ENCODE data around the gene YWHAH.

GRCh38 chr22:31906086-31906485 lies 38.2 kb upstream of the YWHAH start:
- no peak for TF ChIP-seq POLR2A (IDR thresholded peaks at IDR 0.05)
- no peak for TF ChIP-seq CTCF (IDR thresholded peaks at IDR 0.05)
- no peak for TF ChIP-seq POLR2AphosphoS5 (IDR thresholded peaks at IDR 0.05)
